Cerebellar nuclear complex (tissue), 1 donor: Measurements from ENCODE around the gene UGP2.
"Not testable (repeated sequence)": the region's sequence is repeated elsewhere in the genome, so short reads cannot be mapped to it uniquely, and the experiment has no call there.

ENCODE experiments used
- DNase-seq, 2 experiments: peaks; one replicate each; lab custom pipeline; 2025; lab: John Stamatoyannopoulos, UW

UGP2 gene

GRCh38 chr2:63841254-63842022 is at the start of gene UGP2:
TSS of gene UGP2 (plus strand) at chr2:63841896. CDS start at chr2:63842186, 290 bp downstream.
- DNase-seq, result no peak

- no peak for DNase-seq
These were observed 49.2 kb upstream of the UGP2 start for GRCh38 chr2:63792530-63792929.

GRCh38 chr2:63796366-63796765 is 45.3 kb upstream of the UGP2 start:
- DNase-seq, result no peak

DNA sequence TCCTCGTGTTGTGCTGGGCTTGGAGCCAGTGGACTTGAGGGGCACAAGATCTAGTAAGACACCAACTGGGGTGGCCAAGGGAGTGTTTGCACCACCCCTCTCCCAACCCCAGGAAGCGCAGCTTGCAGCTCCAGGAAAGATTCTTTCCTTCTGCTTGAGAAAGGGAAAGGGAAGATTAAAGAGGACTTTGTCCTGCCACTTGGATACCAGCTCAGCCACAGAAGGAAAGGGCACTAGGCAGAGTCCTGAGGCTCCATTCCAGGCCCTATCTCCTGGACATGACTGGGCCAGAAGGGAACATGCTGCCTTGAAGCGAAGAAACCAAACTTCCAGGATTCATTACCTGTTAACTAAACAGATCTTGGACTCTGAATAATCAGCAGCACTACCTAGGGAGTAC is 44.9 kb upstream of the UGP2 start:
- DNase-seq, result no peak

- DNase-seq, result no peak
These were observed 40.2 kb upstream of the UGP2 start for GRCh38 chr2:63801455-63801854.

- DNase-seq, result no peak
These were observed 36.3 kb upstream of the UGP2 start for GRCh38 chr2:63805412-63805811.

DNA sequence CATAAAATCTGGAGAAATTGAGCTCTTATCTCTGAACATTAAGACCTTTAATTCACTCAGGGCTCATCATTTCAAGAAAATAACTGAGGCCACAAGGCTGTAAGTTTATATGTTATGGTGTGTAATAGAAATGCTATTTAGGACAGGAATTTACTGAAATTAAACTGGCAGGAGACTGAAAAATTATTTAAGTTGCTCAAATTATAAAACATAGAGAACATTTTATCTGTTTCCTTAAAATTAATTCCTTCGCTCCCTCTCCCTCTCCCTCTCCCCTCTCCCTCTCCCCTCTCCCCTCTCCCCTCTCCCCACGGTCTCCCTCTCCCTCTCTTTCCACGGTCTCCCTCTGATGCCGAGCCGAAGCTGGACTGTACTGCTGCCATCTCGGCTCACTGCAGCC is 33.7 kb upstream of the UGP2 start:
- DNase-seq, result not testable (repeated sequence)

GRCh38 chr2:63808911-63809310 is 32.8 kb upstream of the UGP2 start:
- not testable (repeated sequence) for DNase-seq

DNA sequence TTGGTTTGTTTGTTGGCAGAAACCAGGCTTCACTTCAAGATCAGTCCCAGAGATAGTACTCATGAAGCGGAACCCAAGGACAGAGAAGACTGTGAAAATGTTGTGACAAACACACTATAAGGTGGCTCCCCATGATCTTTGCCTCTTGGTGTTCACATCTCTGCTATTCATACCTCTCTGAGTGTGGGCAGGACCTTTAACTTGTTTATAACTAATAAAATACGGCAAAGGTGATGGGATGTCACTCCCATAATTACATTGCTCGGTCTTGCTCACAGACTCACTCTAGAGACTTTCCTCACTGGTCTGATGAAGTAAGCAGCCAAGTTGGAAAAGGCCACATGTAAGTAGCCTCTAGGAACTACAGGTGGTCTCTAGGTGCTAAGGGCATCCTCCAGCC is 30.6 kb upstream of the UGP2 start:
- no peak for DNase-seq

- not testable (repeated sequence) for DNase-seq
These were observed 29.8 kb upstream of the UGP2 start for GRCh38 chr2:63811870-63812269.

DNA sequence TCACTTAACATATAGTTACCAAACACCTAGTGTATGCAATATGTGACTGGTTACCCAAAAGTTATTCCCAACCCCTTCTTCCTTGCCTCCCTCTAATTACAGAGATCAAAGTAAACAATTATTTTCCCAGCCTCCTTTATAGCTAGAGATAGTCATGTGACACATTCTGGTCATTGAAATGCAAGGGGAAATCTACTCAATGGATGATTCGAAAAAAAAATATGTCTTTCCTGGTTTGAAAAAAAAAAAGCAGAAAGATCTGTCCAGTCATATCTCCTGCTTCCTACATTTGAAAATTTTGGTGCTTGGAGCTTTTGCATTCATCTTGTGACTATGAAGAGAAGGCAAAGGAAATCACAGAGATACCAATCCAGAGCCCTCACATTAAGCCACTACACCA is 27.6 kb upstream of the UGP2 start:
- DNase-seq, result no peak

GRCh38 chr2:63817382-63817781 is 24.3 kb upstream of the UGP2 start:
- DNase-seq, result no peak

DNA sequence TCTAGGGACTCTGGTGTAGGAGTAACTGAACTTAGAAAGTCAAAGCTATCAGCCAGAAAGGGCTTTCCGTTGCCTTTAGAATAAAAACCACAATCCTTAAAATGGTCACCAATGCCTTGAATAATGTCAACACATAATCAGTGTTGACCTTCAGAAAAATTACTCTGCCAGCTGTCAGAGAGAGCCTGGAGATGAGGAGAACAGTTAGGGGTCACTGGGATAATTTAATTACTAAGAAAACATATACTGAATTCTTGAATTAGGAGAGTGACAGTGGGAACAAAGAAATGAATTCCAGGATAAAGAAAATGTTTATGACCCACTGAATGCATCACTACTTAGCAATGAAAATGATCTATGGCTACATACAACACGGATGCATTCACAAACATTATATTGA is 23.4 kb upstream of the UGP2 start:
- DNase-seq, result no peak

- no peak for DNase-seq
These were observed 22.4 kb upstream of the UGP2 start for GRCh38 chr2:63819256-63819655.

GRCh38 chr2:63819765-63820717 is 21.7 kb upstream of the UGP2 start:
- DNase-seq, result no peak

- DNase-seq, result no peak
These were observed 20.7 kb upstream of the UGP2 start for GRCh38 chr2:63820969-63821368.

DNA sequence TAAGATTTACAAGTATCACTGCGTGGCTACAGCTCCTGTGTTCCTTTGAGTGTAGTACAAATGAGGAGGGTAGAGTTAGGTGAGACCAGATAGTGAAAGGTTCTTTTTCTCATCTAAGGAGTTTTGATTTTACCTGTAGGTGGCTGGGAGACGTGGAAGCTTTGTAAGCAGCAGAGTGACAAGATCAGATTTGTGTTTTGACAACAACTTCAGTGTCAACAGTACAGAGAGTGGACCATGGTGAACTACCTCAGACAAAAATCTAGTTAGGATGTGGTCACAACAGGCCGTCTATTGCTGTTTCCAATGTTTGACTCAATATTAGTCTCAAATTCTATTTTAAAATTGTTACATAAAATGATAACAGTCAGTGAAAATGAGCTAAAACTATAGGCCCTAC is 20.3 kb upstream of the UGP2 start:
- no peak for DNase-seq

- DNase-seq, result no peak
These were observed 19.2 kb upstream of the UGP2 start for GRCh38 chr2:63822478-63822877.

- DNase-seq, result no peak
These were observed 13.9 kb upstream of the UGP2 start for GRCh38 chr2:63827749-63828148.

DNA sequence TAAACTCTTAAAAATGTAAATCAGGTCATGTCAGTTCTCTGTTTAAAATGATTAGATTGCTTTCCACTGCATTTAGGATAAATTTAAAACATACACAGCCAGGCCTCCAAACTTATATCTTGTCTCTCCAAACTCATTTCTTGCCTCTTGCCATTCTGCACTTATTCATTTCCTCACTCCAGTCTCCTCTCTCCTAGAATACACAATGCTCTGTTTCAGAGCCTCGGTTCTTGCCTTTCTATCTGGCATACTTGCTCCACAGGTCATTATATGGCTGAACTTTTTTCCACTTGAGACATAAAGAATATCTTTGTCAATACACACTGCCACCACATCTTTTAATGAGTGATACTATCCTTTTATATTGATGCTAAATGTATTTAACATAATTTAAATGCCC is 10.5 kb upstream of the UGP2 start:
- DNase-seq, result no peak

DNA sequence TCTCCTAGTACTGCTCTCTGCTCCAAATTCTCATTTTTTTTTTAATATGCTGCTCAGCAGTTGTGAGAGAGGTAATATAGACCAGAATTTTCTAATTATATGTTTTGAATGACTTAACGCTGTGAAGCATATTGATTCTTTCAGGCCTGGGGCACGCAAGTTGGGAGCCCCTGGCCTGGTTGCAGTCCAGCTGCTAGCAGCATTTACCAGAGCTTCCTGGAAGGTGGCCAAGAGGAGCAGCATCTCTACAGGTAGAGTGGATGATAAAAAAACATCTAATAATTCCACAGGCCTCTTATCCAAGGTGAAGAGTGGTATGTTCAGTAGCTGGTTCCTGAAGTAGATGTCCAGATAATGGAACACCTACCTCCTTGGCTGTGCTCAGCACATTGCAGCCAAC is 7.3 kb upstream of the UGP2 start:
- DNase-seq, result no peak

DNA sequence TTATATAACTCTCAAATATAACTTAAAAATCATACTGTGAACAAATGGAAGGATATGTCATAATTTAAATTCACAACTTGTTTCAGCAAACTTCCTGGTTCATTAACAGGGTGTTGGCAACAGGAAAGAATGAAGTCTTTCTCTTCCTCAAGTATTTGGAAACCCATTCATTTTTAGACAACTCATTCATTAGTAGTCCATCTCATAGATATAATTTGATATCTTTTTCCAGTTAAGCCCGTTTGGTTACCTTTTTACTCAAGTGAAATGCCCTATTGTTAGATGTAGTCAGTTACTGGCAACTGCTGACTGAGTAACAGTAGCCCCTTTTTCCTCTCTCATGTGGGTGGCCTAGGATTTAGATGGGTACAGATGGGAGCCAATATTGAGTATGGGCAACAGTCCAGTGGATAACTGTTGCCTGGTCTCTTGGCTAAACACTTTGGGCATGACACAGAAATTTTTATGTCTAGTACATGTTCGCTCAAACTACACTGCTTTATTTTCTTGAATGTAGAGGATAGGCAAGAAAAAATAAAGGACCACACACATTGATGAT is 4.6 kb upstream of the UGP2 start:
- DNase-seq, result no peak
